HG03159 (cell line): Measurements from ENCODE around the gene GRIFIN.
A peak's percentile ranks its signal among the peaks of the same experiment; 100 is the strongest.

Source experiments
- ATAC-seq: cut with Tn5 transposase; IDR thresholded peaks from one replicate; pipeline ENCODE4 v1.9.1; 2021; ENCODE audit warnings: mild to moderate bottlenecking, moderate library complexity; ENCODE audit not compliant: unreplicated experiment

Gene GRIFIN, protein sequence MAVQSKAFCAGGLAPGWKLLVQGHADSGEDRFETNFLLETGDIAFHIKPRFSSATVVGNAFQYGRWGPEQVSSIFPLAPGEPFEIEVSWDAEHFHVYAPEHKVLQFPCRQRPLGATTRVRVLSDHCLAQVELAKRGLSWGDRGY

DNA sequence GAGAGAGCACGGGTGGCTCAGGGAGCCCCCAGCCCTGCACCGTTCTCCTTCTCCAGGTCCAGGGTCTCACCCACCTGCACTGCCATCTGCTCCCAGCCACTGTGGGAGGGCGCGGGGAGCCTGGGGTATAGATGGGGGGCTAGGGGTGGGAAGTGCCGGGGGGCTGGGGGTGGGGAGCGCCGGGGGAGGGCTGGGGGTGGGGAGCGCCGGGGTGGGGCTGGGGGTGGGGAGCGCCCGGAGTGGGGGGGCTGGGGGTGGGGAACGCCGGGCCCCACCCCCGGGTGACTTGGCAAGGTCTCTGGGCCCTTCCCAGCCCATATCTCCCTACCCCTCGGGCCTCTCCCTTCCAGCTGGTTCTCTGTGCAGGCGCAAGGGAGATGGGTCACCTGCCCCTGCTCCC is at the start of gene GRIFIN:
Gene GRIFIN, minus strand, starts transcription at position 101 of the 400 bp plus-strand sequence. Its CDS starts 15 bp downstream, at position 86.
- no peak for ATAC-seq

DNA sequence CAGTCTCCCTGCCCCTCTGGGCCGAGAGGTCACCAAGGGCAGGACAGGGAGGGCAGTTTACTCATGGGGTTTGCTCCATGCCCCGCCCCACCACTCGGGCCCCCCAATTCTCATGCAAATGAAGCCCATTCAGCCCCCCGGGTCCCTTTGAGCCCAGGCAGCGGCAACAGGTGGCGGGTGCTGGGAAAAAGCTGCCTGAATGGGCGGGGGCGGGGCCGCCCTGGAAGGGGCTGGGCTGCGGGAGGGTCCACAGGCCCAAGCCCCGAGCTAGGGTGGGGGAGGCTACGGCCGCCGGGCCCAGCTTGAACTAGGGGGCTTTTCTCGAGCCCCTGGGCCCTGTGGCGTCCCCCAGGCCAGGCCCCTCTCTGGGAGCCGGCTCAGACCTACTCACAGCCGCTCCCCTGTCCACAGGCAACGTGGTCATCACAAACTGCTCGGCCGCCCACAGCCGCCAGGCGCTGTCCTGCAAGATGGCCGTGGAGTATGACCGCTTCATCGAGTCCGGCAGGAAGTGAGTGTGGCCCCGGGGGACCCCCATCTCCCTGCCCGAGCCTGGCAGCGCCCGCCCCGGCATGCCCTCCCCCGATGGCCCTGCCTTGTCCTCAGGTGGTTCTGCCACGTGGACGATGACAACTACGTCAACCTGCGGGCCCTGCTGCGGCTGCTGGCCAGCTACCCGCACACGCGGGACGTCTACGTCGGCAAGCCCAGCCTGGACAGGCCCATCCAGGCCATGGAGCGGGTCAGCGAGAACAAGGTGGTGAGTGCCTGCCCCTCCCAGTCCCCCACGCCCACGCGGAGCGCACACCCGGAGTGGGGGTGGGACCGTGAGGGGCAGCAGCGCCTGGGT is 48.8 kb upstream of the GRIFIN start:
- no peak for ATAC-seq

DNA sequence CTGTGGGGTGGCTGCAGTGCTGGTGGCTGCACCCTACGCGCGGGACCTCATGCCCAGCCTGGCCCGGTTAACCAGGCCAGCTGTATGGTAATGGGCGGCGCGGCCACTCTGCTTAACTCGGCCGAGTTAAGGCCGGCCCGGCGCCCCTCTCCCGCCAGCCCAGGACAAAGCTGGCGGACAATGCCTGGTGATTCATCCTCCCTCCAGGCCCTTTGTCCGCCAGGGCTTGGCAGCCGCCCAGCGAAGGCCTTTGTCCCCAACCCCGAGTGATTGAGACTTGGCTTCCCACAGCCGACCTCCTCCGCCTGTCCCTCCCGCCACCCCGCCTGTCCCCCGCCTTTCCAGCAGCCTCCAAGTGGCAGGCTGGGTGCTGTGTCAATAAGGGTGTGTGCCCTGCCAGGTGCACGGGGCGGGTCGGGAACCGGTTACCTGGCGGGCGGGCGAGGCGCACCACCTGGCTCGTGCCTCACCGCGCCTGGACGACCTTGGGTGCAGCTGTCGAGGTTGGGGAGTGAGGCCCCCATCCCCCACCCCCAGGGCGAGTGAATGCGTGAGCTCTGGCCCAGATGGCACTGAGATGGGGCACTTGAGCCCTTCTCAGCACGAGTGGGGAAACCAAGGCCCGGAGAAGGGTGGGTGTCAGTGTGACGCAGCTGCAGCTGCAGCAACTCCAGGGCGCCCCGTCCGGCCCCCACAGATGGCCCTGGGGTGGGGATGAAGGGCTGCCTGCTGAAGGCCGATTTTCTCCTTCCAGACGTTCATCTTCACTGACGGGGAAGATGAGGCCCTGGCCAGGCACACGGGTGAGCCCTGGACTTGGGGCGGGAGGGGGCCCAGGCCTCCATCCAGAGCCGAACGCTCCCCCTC is 48.0 kb upstream of the GRIFIN start:
- ATAC-seq = no peak

DNA sequence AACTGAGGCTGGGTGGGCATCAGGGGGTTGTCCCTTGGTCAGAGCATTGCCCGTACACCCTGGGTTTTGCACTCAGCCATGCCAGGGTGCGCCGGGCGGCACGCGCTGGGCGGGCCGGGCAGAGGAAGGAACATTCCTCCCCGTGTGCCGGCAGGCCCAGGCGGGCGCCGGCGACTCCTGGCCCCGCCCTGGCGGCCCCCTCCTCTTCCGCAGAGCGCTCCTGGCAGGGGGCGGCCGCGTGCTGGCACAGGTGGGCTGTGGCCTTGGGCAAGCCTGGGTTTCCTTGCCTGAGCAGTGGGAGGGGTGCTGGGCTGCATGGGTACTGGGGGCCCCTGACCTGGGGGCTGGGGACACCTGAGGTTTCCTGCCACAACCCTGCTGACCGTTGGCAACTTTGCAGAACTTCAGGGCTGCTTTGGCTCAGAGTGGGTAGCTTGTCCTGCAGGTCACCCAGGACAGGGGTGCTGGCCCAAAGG is 47.3 kb upstream of the GRIFIN start:
- ATAC-seq = no peak

DNA sequence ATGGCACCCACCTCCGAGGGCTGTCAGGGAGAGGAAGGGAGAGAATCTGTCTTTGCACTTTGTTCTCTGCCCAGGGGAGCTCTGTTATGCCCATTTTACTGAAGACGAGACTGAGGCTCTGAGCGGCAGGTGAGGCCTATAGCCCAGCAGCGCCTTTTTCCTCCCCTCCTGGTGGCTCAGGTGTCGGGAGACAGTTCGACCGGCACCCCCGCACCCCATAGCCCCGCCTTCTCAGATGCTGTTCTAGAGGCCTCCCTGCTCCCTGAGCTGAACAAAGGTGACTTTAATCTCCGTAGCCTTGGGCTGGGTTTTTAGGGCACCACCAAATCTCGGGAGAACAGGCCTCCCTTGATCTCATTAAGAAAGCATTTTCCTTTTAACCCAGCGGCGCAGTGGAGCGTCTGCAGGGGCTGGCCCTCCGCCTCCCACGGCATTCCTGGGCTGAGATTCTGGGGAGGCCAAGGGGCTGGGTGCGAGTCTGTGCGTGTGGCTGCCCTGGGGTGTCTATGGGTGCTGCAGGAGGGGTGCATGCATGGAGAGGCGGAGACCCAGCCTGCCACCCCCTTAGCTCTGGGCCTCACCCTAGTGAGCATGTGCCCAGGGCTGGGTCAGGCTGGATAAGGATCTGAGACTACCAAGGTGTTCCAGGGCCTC is 46.7 kb upstream of the GRIFIN start:
- no peak for ATAC-seq

DNA sequence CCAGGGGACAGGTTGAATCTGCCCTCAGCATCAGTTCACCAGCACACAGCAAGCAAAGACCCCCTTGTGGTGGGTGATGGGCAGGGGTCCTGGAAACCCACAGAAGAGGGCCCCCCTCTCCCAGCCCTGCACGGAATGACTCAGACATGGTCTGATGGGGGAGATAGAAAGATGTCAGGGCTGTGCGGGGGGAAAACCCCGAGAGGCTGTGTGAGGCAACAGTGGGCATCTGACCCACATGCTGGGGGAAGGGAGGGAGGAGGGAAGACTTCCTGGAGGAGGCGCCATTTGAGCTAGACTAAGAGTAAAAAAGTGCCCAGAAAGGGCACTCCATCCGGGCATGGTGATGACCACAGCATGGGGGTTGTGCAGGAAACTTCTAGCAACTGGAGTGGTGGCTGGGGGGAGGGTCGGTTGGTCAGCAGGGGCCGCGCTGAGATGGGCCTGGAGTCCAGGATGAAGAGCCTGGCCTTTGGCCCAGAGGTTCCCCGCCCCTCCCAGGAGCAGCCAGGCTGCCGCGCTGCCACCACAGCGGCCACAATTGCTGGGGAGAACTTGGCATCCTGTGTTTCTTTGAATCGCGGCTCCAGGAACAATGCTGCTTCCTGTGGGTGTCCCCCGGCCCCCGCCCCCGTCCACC is 45.9 kb upstream of the GRIFIN start:
- no peak for ATAC-seq

DNA sequence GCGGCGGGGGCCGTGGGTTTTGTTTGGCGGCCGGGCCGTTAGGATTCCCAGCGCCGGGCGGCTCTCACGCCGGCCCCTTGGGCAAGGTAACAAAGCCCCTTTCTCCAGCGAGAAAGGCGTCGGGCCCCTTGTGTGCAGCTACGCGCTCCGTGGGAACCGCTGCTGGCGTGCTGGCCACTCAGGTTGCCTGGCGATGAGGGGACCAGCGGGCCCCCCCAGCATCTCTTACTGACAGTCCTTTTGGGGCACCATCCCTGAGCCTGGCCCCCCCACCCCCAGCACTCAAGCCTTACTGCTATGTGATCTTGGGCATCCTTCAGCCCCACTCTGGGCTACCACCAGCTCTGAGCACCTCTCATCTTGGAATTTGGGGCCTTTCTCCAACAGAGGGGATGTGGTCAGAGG is 45.1 kb upstream of the GRIFIN start:
- no peak for ATAC-seq

DNA sequence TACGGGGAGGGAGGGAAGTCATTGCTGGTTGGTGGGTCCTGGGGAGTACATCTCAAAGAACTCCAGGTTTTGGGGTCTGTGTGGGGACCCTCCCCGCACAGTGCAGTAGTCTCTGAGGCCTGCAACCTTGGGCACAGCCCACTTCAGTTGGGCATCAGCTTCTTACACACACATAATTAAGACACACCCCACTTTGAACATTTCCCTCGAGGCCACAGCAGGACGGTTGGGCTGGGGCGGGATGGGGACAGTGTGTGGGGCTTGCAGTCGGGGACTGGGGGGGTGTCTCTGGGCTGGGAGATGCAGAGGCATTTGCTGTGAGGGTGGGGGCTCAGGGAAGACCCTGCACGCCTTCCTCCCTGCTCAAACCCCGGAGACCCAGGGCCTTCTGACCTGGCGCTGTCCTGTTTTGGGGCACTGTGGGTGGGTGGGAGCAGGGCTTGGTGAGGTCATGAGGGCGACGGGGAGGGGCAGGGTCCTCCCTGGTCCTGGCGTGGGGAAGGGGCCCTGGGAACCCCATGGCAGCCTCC is 44.6 kb upstream of the GRIFIN start:
- ATAC-seq = no peak

DNA sequence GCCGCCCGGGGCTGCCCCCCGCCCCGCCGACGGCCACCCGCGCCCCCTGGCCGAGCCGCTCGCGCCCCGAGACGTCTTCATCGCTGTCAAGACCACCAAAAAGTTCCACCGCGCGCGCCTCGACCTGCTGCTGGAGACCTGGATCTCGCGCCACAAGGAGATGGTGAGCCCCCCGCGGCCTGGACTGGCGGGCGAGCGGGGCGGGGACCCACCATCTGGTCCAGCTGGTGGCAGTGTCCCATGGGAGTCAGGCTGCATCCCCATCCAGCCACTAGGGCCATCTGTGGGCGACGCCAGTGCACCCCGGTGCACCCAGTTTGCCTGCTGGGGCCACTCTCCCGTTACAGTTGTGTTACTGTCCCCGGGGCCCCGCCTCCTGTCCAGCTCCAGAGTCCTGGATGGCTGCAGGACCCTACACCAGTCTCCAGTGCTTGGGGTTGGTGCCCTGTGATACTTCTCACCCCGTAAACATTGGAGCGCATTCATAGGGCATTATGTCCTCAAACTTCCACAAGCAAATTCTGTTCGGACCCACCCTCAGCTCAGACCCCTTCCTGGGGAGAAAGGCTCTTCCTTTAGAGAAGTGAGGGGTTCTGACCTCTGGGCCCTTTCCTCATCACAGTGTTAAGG is 44.0 kb upstream of the GRIFIN start:
- ATAC-seq = no peak

DNA sequence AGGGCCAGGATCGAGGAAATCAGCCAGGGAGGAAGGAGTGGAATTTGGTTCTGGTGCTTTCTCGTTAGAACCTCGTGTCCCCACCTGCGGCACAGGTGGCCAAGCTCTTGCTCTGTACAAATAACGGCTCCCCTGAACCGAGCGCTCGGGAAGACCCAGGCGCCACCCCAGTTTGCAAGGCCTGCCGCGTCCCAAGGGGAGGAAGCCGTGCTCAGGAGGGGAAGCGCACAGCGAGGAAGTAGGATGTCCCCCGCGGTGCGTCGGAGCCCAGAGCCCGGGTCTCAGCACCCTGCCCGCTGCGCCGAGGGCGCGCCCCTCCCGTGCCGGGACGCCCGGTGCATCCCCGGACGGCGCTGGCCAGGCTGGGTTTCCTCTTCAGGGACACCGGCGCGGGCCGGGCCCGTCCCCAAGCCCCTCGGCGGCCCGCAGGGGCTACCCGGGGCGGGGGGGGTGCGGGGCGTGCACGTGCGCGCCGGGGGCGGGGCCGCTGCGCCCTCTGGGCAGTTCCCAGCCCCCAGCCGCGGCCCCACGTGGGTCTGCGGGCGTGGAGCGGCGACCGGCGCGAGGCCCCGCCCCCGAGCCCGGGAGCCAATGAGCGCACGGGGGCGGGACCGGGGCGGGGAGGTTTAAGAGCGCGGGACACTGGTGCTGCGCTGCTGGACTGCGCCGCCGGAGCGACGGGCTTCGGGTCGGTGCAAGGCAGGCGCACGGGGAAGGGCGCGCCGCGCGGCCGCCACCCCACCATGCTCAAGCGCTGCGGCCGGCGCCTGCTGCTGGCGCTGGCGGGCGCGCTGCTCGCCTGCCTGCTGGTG is 43.1 kb upstream of the GRIFIN start, which contains the start of gene LFNG:
Gene LFNG, plus strand, starts transcription at position 656 of the 812 bp plus-strand sequence. Its CDS starts 88 bp downstream, at position 744.
- ATAC-seq = peak; percentile 83

DNA sequence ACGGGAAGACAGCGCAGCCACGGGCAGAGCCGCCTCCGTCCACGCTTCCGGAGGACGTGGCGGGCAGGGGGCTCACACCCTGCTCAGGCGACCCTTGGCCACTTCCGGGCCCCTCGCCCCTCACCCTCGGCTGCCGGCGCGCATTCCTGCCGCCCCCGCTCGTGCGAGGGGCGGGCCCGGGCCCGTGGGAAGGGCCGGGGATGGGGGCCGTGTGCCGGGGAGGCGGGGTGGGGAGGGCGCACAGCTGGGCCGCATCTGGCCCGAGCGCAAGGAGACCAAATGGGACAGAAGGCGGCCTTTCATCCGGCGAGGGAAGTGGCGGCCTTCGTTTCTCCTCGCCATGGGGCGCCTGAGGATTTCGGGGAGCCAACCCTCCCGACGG is 42.5 kb upstream of the GRIFIN start:
- no peak for ATAC-seq

DNA sequence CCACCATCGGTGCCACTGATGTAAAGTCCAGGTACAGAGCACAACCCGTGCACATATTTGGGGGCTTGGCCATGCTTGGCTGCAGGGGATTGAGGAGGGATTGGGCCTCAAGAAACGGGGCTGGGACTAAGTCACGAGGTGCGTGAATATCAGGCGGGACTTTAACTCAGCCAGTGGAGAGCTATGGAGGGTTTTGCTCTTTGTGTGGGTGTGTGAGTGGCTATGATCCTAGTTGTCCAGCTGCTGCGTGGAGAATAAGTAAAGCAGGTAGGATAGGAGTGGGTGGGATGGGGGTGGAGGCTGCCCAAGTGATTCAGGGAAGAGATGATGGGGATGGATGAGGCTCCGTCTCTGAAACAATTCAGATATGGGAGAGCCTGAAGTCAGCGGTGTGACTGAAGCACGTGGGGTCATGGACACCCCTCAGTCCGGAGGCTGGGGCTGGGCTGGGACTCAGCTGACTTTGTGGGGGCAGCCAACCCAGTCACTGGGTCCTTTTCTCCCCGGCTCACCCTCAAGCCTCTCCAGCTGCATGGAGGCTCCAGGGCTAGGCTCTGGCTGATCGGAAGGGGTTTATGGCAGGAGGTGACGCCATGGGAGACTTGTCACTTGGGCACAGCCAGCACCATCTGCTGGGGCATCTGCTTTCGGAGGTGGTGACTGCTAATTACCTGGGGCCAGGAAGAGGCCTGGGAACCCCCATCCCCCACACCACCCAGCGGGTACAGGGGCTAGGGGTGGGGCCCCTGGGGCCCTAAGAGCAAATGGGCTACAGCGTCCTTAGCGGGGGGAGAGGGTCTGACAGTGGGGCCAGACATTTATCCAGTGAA is 41.7 kb upstream of the GRIFIN start:
- no peak for ATAC-seq

DNA sequence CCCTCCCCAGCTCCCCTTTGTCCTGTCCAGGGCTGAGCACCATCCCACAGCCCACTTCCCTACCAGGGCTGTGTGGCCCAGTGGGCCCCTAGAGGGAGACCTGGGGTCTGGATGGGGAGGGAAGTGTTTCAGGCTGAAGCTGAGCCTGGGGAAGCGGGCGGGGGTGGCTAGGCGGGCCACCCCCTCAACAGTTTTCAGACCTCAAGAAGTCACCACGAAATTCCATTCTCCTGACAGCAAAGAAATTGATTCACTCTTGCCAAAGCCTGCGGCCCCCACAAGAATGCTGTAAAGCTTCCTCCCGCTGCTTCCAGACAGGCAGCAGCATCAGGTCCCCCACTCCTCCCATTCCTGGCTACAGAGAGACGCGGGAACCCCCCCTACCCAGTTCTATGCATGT is 40.8 kb upstream of the GRIFIN start:
- no peak for ATAC-seq

DNA sequence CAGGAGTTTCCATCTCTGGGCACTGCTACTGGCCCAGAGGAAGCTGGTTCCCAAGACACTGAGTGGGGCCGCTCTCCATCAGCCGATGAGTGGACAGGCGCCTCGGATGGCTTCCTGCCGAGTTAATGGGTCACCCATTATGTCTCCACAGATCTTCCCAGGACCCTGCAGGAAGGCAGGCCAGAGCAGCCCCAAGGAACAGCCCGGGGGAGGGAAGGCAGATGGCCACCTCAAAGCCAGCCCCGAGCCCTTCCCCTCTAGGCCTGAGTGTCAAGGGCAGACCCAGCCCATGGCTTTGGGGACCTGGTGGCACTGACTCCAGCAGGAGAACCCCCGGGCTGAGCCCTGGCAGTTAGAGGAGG is 40.0 kb upstream of the GRIFIN start:
- ATAC-seq = no peak

DNA sequence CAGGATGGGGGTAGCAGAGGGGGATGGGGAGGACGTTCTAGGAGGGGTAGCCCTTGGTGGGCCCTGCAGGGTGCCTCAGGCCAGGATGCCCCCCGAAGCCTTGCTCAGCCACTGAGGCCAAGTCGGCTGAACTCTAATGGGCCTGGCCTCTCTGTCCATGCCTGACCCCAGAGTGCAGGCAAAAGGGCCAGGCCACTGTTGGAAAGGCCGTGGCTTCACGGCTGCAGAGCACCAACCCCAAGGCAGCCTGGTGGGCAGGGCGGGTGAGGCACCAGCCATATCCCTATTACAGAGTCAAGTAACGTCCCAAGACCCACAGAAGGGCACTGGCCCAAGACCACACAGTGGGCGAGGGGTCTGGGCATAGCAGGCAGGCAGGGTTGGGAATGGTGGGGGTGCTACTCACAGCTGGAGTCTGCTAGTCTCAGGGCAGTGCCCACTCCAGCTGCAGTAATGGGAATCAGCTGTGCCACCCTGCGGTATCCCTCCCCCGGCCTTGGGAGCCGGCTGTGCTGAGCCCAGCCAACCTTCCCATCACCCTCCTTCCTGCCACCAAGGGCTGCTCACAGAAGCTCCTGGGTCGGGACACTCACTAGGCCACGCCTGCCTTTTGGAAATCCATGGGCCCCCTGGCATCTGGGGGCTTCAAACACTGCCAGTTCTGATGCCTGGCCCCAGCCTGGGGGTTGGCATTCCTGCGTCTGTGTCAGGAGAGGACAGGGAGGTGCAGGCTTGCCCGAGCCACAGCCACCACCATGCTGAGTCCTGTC is 39.4 kb upstream of the GRIFIN start:
- no peak for ATAC-seq

DNA sequence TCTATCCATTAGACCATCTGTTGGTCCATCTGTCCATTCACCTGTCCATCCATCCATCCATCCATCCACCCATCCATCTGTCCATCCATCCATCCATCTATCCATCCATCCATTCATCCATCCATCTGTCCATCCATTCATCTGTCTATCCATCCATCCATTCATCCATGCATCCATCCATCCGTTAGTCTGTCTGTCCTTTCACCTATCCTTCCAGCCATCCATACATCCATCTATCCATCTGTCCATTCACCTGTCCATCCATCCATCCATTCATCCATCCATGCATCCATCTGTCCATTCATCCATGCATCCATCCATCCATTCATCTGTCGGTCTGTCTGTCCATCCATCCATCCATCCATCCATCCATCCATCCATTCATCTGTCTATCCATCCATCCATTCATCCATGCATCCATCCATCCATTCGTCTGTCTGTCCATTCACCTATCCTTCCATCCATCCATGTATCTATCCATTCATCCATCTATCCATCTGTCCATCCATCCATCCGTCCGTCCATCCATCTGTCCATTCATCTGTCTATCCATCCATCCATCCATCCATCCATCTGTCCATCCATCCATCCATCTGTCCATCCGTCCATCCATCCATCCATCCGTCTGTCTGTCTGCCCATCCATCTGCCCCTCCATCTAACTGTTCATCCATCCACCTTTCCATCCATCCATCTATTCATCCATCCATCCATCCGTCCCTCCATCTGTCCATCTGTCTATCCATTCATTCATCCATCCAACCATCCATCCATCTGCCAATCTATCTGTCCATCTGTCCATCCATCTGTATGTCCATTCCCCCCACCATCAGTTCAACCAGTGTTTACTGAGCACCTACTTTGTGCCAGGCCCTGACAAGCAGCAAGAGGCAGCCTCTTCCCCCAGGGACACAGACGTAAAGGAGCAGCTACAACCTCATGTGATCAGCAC is 38.5 kb upstream of the GRIFIN start:
- ATAC-seq = no peak
